SU-DHL-6 (cell line): ENCODE measurements around the gene ESAM.

Source experiments
- H2AFZ ChIP-seq: fragments of 200-600 bp; sonication (generic); 2 replicates; pipeline ENCODE4 v1.6.1; 2014; ENCODE audit warnings: low read depth, mild to moderate bottlenecking, moderate library complexity, mixed read lengths, antibody characterized with exemption, low read length; ENCODE audit not compliant: severe bottlenecking
- H3F3A ChIP-seq: fragments of 200-600 bp; shearing (Covaris generic); 2 replicates; pipeline ENCODE4 v1.6.0; 2016; ENCODE audit warnings: antibody characterized with exemption, mild to moderate bottlenecking; ENCODE audit not compliant: insufficient read depth
- H3K27ac ChIP-seq: fragments of 200-600 bp; sonication (generic); 2 replicates; pipeline ENCODE4 v1.5.1; 2016; ENCODE audit warnings: low read depth, mild to moderate bottlenecking, low read length, moderate library complexity, mixed read lengths
- H3K27me3 ChIP-seq: fragments of 200-600 bp; sonication (generic), shearing (Covaris generic); 2 replicates; pipeline ENCODE4 v1.6.0; 2014; ENCODE audit warnings: mild to moderate bottlenecking, low read length
- H3K36me3 ChIP-seq: fragments of 200-600 bp; sonication (generic); 2 replicates; pipeline ENCODE4 v1.6.1; 2014; ENCODE audit warnings: mild to moderate bottlenecking, low read length, mixed read lengths
- H3K4me2 ChIP-seq: fragments of 300-600, 200-600 bp; shearing (Covaris generic), sonication (generic); 2 replicates; pipeline ENCODE4 v1.6.0; 2014; ENCODE audit warnings: low read length, low read depth, mild to moderate bottlenecking; ENCODE audit not compliant: poor library complexity, severe bottlenecking
- H3K4me3 ChIP-seq: fragments of 200-600 bp; sonication (generic); 2 replicates; pipeline ENCODE4 v1.5.1; 2014; ENCODE audit warnings: antibody characterized with exemption, low read length, mild to moderate bottlenecking, mixed read lengths; ENCODE audit not compliant: insufficient read depth, poor library complexity, severe bottlenecking
- H3K79me2 ChIP-seq: fragments of 200-600 bp; sonication (generic); 2 replicates; pipeline ENCODE4 v1.6.1; 2014; ENCODE audit warnings: mild to moderate bottlenecking, low read length, moderate library complexity; ENCODE audit not compliant: insufficient read depth
- H3K9ac ChIP-seq: fragments of 200-600 bp; sonication (generic); 2 replicates; pipeline ENCODE4 v1.7.0; 2014; ENCODE audit warnings: mild to moderate bottlenecking, low read length
- H3K9me2 ChIP-seq: fragments of 200-600 bp; sonication (generic); replicated peaks from 2 replicates; pipeline ENCODE4 v1.6.1; 2014; ENCODE audit warnings: low read length; ENCODE audit not compliant: insufficient read depth
- H3K9me3 ChIP-seq: fragments of 200-600 bp; sonication (generic); 2 replicates; pipeline ENCODE4 v1.6.1; 2014; ENCODE audit warnings: low read length, mixed read lengths; ENCODE audit not compliant: insufficient read depth
- H4K20me1 ChIP-seq: fragments of 200-600 bp; sonication (generic); 2 replicates; pipeline ENCODE4 v1.6.1; 2014; ENCODE audit warnings: low read depth, mild to moderate bottlenecking, antibody characterized with exemption, low read length, moderate library complexity, mixed read lengths
- CTCF ChIP-seq: fragments of 200-600 bp; sonication (generic); IDR thresholded peaks from one replicate; pipeline ENCODE4 v1.5.1; 2017; ENCODE audit warnings: antibody characterized with exemption, mild to moderate bottlenecking, low read length, moderate library complexity; ENCODE audit not compliant: insufficient read depth, poor library complexity, severe bottlenecking
- EZH2phosphoT487 ChIP-seq: fragments of 200-600 bp; sonication (generic), shearing (Covaris generic); conservative IDR thresholded peaks from 2 replicates; pipeline ENCODE4 v1.6.1; 2018; ENCODE audit warnings: mild to moderate bottlenecking, antibody characterized with exemption, low read length, moderate library complexity, mixed read lengths

The ESAM gene

DNA sequence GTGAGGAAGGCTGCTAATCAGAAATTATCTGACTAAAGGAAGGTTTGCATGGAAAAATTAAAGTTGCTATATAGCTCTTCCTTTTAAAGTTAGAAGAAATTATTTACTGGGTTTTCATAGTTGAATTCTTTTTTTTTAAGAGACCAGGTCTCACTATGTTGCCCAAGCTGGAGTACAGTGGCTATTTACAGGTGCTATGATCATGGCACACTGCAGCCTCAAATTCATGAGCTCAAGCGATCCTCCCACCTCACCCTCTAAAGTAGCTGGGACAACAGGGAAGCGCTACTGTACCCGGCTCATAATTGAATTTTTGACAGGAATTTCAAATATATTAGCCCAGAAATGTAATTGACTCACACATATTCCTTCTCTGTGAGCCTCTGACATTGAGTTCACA is 34.2 kb upstream of the ESAM start:
- no peak for TF ChIP-seq EZH2phosphoT487
- TF ChIP-seq CTCF, result no peak
- H4K20me1 ChIP-seq, result peaks cover 23% of the 10 kb centered on the region; the same call in 1 of the 2 replicates
- H3K9me3 ChIP-seq, result no peaks in the 10 kb centered on the region
- peaks cover 42% of the 10 kb centered on the region for H3K79me2 ChIP-seq
- no peak overlapping the region for H3K27ac ChIP-seq
- peaks cover 4% of the 10 kb centered on the region; the same call in 1 of the 2 replicates for H3F3A ChIP-seq
- no peak overlapping the region for H3K4me2 ChIP-seq
- no peak overlapping the region for H3K4me3 ChIP-seq
- H2AFZ ChIP-seq, result no peak overlapping the region
- H3K36me3 ChIP-seq, result no peaks in the 10 kb centered on the region
- no peak overlapping the region for H3K9ac ChIP-seq
- no peaks in the 10 kb centered on the region for H3K9me2 ChIP-seq
- H3K27me3 ChIP-seq, result no peaks in the 10 kb centered on the region

GRCh38 chr11:124793466-124794278 is 31.6 kb upstream of the ESAM start:
- Histone ChIP-seq H3K4me3 (no peak overlapping the region), H3F3A (peaks cover 2% of the 10 kb centered on the region; the same call in 1 of the 2 replicates), H2AFZ (no peak overlapping the region), H3K9ac (no peak overlapping the region), H3K4me2 (no peak overlapping the region), H3K36me3 (no peaks in the 10 kb centered on the region), H3K9me3 (no peaks in the 10 kb centered on the region), H4K20me1 (peaks cover 23% of the 10 kb centered on the region; the same call in 1 of the 2 replicates), H3K27me3 (no peaks in the 10 kb centered on the region), H3K27ac (no peak overlapping the region), H3K79me2 (peaks cover 35% of the 10 kb centered on the region), H3K9me2 (no peaks in the 10 kb centered on the region)
- TF ChIP-seq CTCF (peak; percentile 74), EZH2phosphoT487 (no peak)

DNA sequence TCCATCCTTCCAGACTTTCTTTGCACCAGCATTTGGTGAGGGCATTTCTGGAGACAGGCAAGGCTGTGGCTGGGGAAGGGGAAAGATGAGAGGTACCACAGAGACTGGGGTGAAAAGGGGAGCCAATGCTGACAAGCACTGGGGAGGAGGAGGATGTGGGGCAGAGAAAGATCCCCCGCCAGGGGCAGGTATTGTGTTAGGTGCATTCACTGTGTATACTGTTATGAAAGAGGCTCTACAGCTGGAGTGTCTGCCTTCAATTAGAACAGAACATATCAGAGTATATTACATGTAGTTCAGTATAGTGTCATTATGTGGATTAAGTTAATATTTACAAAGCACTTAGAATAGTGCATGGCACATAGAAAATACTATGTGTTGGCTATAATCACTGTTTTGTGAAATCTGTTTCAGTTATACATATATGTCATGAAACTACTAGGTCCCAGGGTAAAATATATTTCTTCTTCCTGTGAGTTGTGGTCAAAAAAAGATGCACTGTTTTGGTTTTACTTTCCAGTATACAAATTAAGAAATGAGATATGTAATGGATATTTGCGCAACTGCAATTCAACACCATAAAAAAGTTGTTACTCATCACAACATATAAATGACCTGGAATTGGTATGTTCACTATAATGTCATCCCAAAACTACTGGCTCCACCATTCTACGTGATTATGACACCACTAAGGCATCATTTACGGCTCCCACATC is 29.7 kb upstream of the ESAM start:
- no peak overlapping the region for H3K4me2 ChIP-seq
- no peak overlapping the region for H3K9ac ChIP-seq
- H4K20me1 ChIP-seq, result peaks cover 19% of the 10 kb centered on the region; the same call in 1 of the 2 replicates
- H3K36me3 ChIP-seq, result no peaks in the 10 kb centered on the region
- H3K4me3 ChIP-seq, result no peak overlapping the region
- peaks cover 25% of the 10 kb centered on the region for H3K79me2 ChIP-seq
- no peak for TF ChIP-seq EZH2phosphoT487
- no peak for TF ChIP-seq CTCF
- H2AFZ ChIP-seq, result no peak overlapping the region
- H3K9me3 ChIP-seq, result no peaks in the 10 kb centered on the region
- H3K9me2 ChIP-seq, result no peaks in the 10 kb centered on the region
- no peaks in the 10 kb centered on the region for H3F3A ChIP-seq
- H3K27ac ChIP-seq, result no peak overlapping the region
- H3K27me3 ChIP-seq, result no peaks in the 10 kb centered on the region
